Colonic mucosa (tissue), 4 donors: ENCODE results near the gene ELMO1. TPM values are rescaled to one million over a fixed set of nuclear protein-coding genes. Genes with fewer than 3 reads are reported as not detected.

Experiments used
- DNase-seq: peaks from one replicate; pipeline ENCODE4 v3.0.0-alpha.2; 2020
- H3K27ac ChIP-seq: fragments of 200-600 bp; one replicate; pipeline ENCODE4 v1.8.0; 2021
- H3K27me3 ChIP-seq: fragments of 200-600 bp; one replicate; pipeline ENCODE4 v1.8.0; 2021
- H3K36me3 ChIP-seq: fragments of 200-600 bp; one replicate; pipeline ENCODE4 v1.8.0; 2021
- H3K4me1 ChIP-seq: fragments of 200-600 bp; one replicate; pipeline ENCODE4 v1.8.0; 2021; ENCODE audit warnings: mild to moderate bottlenecking
- H3K4me3 ChIP-seq: fragments of 200-600 bp; one replicate; pipeline ENCODE4 v1.8.0; 2021
- H3K9ac ChIP-seq, 2 donors: one replicate each; pipeline ENCODE4 v1.7.0; 2013; ENCODE audit warnings: control low read depth in 2 of 2, low read depth in 2 of 2, low read length in 2 of 2
- H3K9me3 ChIP-seq: fragments of 200-600 bp; one replicate; pipeline ENCODE4 v1.8.0; 2021
- intact Hi-C: fragments of 100-400 bp; cut with DNase I; formaldehyde crosslinking; loops from one replicate; pipeline ENCODE4 v1.14.1; 2022
- total RNA-seq, 2 donors: library from RNA; stranded (reverse); fragmentation: NEBNext Ultra II Directional in 1 of 2; extraction: Animal tissue kit (Norgen Biotek cat#: 25700) in 1 of 2; gene quantifications; one replicate each; pipeline ENCODE4 v1.2.1, GENCODE V29; 2021
- TF ChIP-seq, protein P1 (sequence below): fragments of 200-600 bp; IDR thresholded peaks from one replicate; pipeline ENCODE4 v1.8.0; 2022; ENCODE audit warnings: antibody characterized with exemption, mild to moderate bottlenecking
- donor health status: healthy.
- donor health status: DM: no; HTN: no; CAD: no.
- donor health status: DM: no; HTN: no; CAD: no.

The ELMO1 gene
- total RNA-seq, 2 donors from 2014 or later, result 4.2 to 4.7 TPM

DNA sequence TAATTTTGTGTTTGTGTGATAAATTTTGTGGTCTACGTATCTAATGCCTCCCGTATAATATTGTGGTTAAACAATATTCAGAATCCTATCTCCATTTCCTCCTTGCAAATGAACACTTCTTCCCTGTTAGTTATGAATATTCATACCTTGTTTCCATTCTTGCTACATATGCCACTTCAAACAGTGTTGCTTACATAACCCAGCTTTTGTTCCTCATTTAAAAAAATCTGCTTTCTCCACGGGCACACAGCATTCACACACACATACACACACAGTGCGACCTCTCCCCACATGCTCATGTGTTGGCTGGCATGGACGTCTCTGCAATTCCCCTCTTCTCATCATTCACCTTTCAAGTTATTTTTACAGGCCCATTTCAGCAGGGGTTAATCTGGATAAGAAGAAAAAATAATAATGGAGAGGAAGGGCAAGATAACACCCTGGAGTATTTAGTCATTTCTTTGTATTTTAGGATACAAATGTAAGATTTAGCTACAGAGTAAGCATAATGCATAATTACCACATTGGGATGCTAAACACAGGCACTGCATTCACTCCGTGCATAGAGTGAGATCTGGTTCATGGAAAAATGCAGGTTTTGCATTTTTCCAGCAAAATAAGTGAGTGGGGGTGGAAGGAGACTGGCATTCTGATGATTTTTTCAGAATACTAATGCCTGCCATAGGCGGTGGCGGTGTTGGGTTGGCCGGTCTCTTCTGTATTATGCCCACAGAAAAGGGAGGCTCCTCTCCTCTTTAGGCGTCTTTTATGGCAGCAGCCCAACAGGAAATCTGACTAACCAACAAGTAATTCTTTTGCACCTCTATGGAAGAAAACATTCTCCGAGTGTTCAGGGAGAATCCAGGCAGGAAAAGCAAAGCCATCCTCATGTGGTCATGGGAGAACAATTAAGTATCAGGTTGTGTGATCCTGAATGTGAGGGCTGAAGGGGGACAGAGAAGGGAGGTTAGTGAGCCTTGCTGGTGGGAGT lies 31.7 kb upstream of the ELMO1 start:
- H3K4me3 ChIP-seq, result no peak overlapping the region
- DNase-seq, result no peak
- no peak overlapping the region for H3K9ac ChIP-seq
- no peaks in the 10 kb centered on the region for H3K9me3 ChIP-seq
- no peaks in the 10 kb centered on the region for H3K36me3 ChIP-seq
- no peaks in the 10 kb centered on the region for H3K4me1 ChIP-seq
- H3K27me3 ChIP-seq, result no peaks in the 10 kb centered on the region
- H3K27ac ChIP-seq, result no peak overlapping the region
- TF ChIP-seq, protein P1, sequence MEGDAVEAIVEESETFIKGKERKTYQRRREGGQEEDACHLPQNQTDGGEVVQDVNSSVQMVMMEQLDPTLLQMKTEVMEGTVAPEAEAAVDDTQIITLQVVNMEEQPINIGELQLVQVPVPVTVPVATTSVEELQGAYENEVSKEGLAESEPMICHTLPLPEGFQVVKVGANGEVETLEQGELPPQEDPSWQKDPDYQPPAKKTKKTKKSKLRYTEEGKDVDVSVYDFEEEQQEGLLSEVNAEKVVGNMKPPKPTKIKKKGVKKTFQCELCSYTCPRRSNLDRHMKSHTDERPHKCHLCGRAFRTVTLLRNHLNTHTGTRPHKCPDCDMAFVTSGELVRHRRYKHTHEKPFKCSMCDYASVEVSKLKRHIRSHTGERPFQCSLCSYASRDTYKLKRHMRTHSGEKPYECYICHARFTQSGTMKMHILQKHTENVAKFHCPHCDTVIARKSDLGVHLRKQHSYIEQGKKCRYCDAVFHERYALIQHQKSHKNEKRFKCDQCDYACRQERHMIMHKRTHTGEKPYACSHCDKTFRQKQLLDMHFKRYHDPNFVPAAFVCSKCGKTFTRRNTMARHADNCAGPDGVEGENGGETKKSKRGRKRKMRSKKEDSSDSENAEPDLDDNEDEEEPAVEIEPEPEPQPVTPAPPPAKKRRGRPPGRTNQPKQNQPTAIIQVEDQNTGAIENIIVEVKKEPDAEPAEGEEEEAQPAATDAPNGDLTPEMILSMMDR, result no peak
- intact Hi-C loops, result no loop called here

GRCh38 chr7:37476881-37477450 lies 28.3 kb upstream of the ELMO1 start:
- intact Hi-C loops, result no loop called here
- H3K9me3 ChIP-seq, result no peaks in the 10 kb centered on the region
- H3K36me3 ChIP-seq, result no peaks in the 10 kb centered on the region
- no peaks in the 10 kb centered on the region for H3K4me1 ChIP-seq
- no peaks in the 10 kb centered on the region for H3K27me3 ChIP-seq
- DNase-seq, result no peak
- TF ChIP-seq, protein P1, result no peak
- no peak overlapping the region for H3K9ac ChIP-seq
- H3K27ac ChIP-seq, result no peak overlapping the region
- H3K4me3 ChIP-seq, result no peak overlapping the region

- H3K9me3 ChIP-seq, result no peaks in the 10 kb centered on the region
- TF ChIP-seq, protein P1, result no peak
- no peak overlapping the region for H3K9ac ChIP-seq
- no peak for DNase-seq
- H3K27ac ChIP-seq, result no peak overlapping the region
- H3K36me3 ChIP-seq, result no peaks in the 10 kb centered on the region
- H3K27me3 ChIP-seq, result no peaks in the 10 kb centered on the region
- intact Hi-C loops, result no loop called here
- H3K4me1 ChIP-seq, result no peaks in the 10 kb centered on the region
- no peak overlapping the region for H3K4me3 ChIP-seq
These were observed 27.8 kb upstream of the ELMO1 start for GRCh38 chr7:37476428-37476827.

DNA sequence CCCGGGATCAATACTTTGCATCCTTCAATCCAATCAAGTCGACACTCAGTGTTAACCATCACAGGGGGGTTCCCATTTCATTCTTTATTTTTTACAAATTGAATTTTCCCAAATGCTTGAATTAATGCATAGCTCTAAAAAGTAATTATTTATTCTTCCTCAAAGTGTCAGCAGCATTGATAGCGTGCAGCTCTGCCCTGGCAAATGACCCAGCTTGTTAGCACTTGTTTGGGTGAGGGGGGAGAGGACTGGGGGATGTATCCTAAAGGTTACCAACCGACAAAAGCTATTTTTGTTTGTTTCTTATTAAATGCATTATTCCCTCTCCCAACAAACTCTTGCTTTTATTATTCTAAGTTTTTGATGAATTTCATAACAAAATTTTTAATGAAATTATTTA lies 27.0 kb upstream of the ELMO1 start:
- H3K27me3 ChIP-seq, result no peaks in the 10 kb centered on the region
- H3K4me3 ChIP-seq, result no peak overlapping the region
- no peak for DNase-seq
- H3K9ac ChIP-seq, result no peak overlapping the region
- H3K9me3 ChIP-seq, result no peaks in the 10 kb centered on the region
- intact Hi-C loops, result no loop called here
- H3K27ac ChIP-seq, result no peak overlapping the region
- TF ChIP-seq, protein P1, result no peak
- H3K36me3 ChIP-seq, result no peaks in the 10 kb centered on the region
- H3K4me1 ChIP-seq, result no peaks in the 10 kb centered on the region

DNA sequence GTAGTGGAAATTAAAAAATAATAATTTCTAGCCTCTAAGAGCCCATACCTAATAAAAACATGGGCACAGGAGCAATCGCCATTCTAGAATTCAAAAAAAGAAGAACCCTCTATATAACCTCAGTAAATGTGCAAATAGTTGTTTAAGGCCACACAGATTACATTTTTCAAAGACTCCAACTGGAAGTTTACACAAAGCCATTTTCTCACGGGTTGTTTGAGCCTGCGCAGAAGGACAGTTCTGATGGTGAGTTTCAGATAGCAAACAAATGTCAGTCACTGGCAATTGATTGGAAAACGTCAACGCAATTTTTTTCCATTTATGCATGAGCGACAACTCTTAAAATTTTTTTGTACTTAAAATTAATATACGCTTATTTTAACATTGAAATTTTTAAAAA lies 23.0 kb upstream of the ELMO1 start:
- TF ChIP-seq, protein P1, result no peak
- H3K27me3 ChIP-seq, result no peaks in the 10 kb centered on the region
- no peak for DNase-seq

More for the DNA sequence above, 23.0 kb upstream of the ELMO1 start:
- Histone ChIP-seq H3K4me1 (no peaks in the 10 kb centered on the region), H3K9me3 (no peaks in the 10 kb centered on the region), H3K27ac (no peak overlapping the region), H3K9ac (no peak overlapping the region), H3K36me3 (no peaks in the 10 kb centered on the region), H3K4me3 (no peak overlapping the region)
- intact Hi-C loops, result no loop called here
